Measurements from ENCODE around the gene EMID1.

- no peak for TF ChIP-seq POLR2A (IDR thresholded peaks at IDR 0.05)
- no peak for TF ChIP-seq CTCF (IDR thresholded peaks at IDR 0.05)
Measured at GRCh38 chr22:29267462-29267857, 61.8 kb downstream of the EMID1 start.
